MM.1S (cell line): ENCODE measurements around the gene RNF14.

Source experiments
- EZH2 ChIP-seq: fragments of 300-600 bp; sonication (generic); optimal IDR thresholded peaks from 2 replicates; pipeline ENCODE3; 2017; ENCODE audit warnings: low read depth, mild to moderate bottlenecking, antibody characterized with exemption, low read length, mixed read lengths
- EZH2phosphoT487 ChIP-seq: fragments of 300-600 bp; sonication (generic); IDR thresholded peaks from 2 replicates; pipeline ENCODE4 v1.6.1; 2018; ENCODE audit warnings: antibody characterized with exemption, low read length
- TF ChIP-seq, protein P1 (sequence below): fragments of 300-600 bp; sonication (generic); IDR thresholded peaks from 2 replicates; pipeline ENCODE4 v1.5.1; 2016; ENCODE audit warnings: antibody characterized with exemption, low read length, mixed read lengths

DNA sequence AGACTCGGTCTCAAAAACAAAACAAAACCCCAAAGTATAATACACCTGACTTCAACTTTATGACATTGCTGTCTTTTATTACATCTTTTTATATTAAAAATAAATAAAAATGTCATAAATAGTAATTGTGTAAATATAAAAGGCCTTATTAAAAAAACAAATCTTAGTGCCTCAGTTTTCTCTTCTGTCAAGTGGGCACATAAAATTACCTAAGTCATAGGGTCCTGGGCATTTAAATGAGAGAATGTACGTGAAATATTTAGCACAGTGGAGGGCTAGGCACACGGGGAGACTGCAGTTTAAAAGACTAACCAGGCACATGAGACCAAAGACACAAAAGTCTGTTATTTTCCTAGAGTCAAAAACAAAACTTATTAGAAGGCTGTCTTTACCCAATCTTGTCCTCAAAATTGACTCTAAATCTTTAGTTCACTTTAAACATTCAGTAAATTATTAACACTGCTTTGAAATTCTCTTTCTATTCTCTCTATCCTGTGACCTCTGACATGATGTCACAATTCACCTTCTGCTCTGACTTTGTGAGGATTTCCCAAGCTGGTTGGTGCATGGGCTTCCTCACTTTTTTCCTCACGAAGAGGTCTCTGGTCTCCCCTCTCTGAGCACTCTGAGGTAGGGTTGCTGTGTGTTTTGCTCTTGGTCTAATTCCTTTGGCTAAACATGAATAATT is 2.5 kb upstream of the RNF14 start:
- TF ChIP-seq, protein P1, sequence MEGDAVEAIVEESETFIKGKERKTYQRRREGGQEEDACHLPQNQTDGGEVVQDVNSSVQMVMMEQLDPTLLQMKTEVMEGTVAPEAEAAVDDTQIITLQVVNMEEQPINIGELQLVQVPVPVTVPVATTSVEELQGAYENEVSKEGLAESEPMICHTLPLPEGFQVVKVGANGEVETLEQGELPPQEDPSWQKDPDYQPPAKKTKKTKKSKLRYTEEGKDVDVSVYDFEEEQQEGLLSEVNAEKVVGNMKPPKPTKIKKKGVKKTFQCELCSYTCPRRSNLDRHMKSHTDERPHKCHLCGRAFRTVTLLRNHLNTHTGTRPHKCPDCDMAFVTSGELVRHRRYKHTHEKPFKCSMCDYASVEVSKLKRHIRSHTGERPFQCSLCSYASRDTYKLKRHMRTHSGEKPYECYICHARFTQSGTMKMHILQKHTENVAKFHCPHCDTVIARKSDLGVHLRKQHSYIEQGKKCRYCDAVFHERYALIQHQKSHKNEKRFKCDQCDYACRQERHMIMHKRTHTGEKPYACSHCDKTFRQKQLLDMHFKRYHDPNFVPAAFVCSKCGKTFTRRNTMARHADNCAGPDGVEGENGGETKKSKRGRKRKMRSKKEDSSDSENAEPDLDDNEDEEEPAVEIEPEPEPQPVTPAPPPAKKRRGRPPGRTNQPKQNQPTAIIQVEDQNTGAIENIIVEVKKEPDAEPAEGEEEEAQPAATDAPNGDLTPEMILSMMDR = no peak
- TF ChIP-seq EZH2phosphoT487 = no peak
- no peak for TF ChIP-seq EZH2
